Large intestine (tissue), 3 donors: ENCODE measurements around the gene PCBD2. TPM values are rescaled to one million over a fixed set of nuclear protein-coding genes. Genes with fewer than 3 reads are reported as not detected.
"Not testable (repeated sequence)": the region's sequence is repeated elsewhere in the genome, so short reads cannot be mapped to it uniquely, and the experiment has no call there.

ENCODE experiments used
- DNase-seq, 2 donors: peaks; one replicate each; pipeline versions ENCODE4 v3.0.0 to v3.0.0-alpha.2; 2013
- H3K27ac ChIP-seq: one replicate; pipeline ENCODE4 v1.5.1; 2013; ENCODE audit warnings: low read length
- H3K27me3 ChIP-seq: 2 replicates; pipeline ENCODE4 v1.6.1; 2013; ENCODE audit warnings: low read length; ENCODE audit not compliant: control insufficient read depth, insufficient read depth
- H3K36me3 ChIP-seq: 2 replicates; pipeline ENCODE4 v1.6.1; 2013; ENCODE audit warnings: low read length; ENCODE audit not compliant: control insufficient read depth, insufficient read depth
- H3K4me1 ChIP-seq: one replicate; pipeline ENCODE4 v1.6.1; 2013; ENCODE audit warnings: low read length; ENCODE audit not compliant: control insufficient read depth, insufficient read depth
- H3K4me3 ChIP-seq: one replicate; pipeline ENCODE4 v1.5.1; 2013; ENCODE audit warnings: low read length
- H3K9me3 ChIP-seq: one replicate; pipeline ENCODE4 v1.6.1; 2013; ENCODE audit warnings: mild to moderate bottlenecking, low read depth, low read length, moderate library complexity; ENCODE audit not compliant: control insufficient read depth
- WGBS: methylation state at CpG from one replicate; pipeline ENCODE4 v1.1.5; 2013; ENCODE audit warnings: low lambda C conversion rate; ENCODE audit not compliant: insufficient coverage; 5-methylcytosine and 5-hydroxymethylcytosine counted together
- polyA plus RNA-seq: library from polyadenylated mRNA; unstranded; fragments of 120-200 nt; gene quantifications from one replicate; pipeline ENCODE4 v1.2.1, GENCODE V29; 2013

The PCBD2 gene
- polyA plus RNA-seq, 1 donor, result 15.8 TPM

GRCh38 chr5:134976841-134977240 is 71.9 kb downstream of the PCBD2 start:
- 100% methylated on average over 1 of the region's 1 CpG for WGBS

GRCh38 chr5:134979416-134979815 is 74.5 kb downstream of the PCBD2 start:
- Histone ChIP-seq H3K27me3 (no peaks in the 10 kb centered on the region), H3K27ac (no peak overlapping the region), H3K36me3 (no peaks in the 10 kb centered on the region), H3K4me1 (no peaks in the 10 kb centered on the region), H3K4me3 (no peak overlapping the region), H3K9me3 (peaks cover 29% of the 10 kb centered on the region)
- 88% methylated on average over 1 of the region's 3 CpGs for WGBS
- DNase-seq, result no peak

More at GRCh38 chr5:134976841-134977240, 71.9 kb downstream of the PCBD2 start:
- no peaks in the 10 kb centered on the region for H3K27me3 ChIP-seq
- peaks cover 27% of the 10 kb centered on the region for H3K9me3 ChIP-seq
- H3K4me1 ChIP-seq, result no peaks in the 10 kb centered on the region
- no peaks in the 10 kb centered on the region for H3K36me3 ChIP-seq
- H3K4me3 ChIP-seq, result no peak overlapping the region
- DNase-seq, result no peak
- no peak overlapping the region for H3K27ac ChIP-seq

- Histone ChIP-seq H3K27me3 (no peaks in the 10 kb centered on the region), H3K27ac (no peak overlapping the region), H3K36me3 (no peaks in the 10 kb centered on the region), H3K4me3 (no peak overlapping the region), H3K4me1 (no peaks in the 10 kb centered on the region), H3K9me3 (peaks cover 26% of the 10 kb centered on the region)
- DNase-seq, result no peak
- WGBS, result 100% methylated on average over 1 of the region's 1 CpG
Measured at GRCh38 chr5:134982230-134982629, 77.3 kb downstream of the PCBD2 start.

GRCh38 chr5:134989266-134989830 is 84.4 kb downstream of the PCBD2 start:
- H3K27ac ChIP-seq, result no peak overlapping the region
- H3K4me3 ChIP-seq, result no peak overlapping the region
- peaks cover 2% of the 10 kb centered on the region for H3K9me3 ChIP-seq
- no peaks in the 10 kb centered on the region for H3K4me1 ChIP-seq
- no peaks in the 10 kb centered on the region for H3K27me3 ChIP-seq
- no peak for DNase-seq
- H3K36me3 ChIP-seq, result no peaks in the 10 kb centered on the region
- WGBS, result no CpG with 5 or more reads among the region's 3 CpGs

GRCh38 chr5:134990183-134990582 is 85.3 kb downstream of the PCBD2 start:
- H3K9me3 ChIP-seq, H3K36me3 ChIP-seq, H3K4me3 ChIP-seq, H3K4me1 ChIP-seq, H3K27ac ChIP-seq, H3K27me3 ChIP-seq, DNase-seq: not testable (repeated sequence)
- WGBS, result no CpG with 5 or more reads among the region's 5 CpGs

- 93% methylated on average over 3 of the region's 5 CpGs for WGBS
- H3K36me3 ChIP-seq, result no peaks in the 10 kb centered on the region
- no peak overlapping the region for H3K27ac ChIP-seq
- H3K9me3 ChIP-seq, result peaks cover 2% of the 10 kb centered on the region
- no peaks in the 10 kb centered on the region for H3K4me1 ChIP-seq
- H3K27me3 ChIP-seq, result no peaks in the 10 kb centered on the region
- no peak for DNase-seq
- no peak overlapping the region for H3K4me3 ChIP-seq
Measured at GRCh38 chr5:134992148-134992547, 87.2 kb downstream of the PCBD2 start.

GRCh38 chr5:134993161-134993560 is 88.2 kb downstream of the PCBD2 start:
- WGBS, result 100% methylated on average over 1 of the region's 2 CpGs
- H3K4me1 ChIP-seq, result no peaks in the 10 kb centered on the region

GRCh38 chr5:134994560-134995156 is 89.7 kb downstream of the PCBD2 start:
- Histone ChIP-seq H3K27me3 (no peaks in the 10 kb centered on the region), H3K9me3 (peaks cover 2% of the 10 kb centered on the region), H3K4me3 (no peak overlapping the region), H3K36me3 (no peaks in the 10 kb centered on the region), H3K27ac (no peak overlapping the region), H3K4me1 (no peaks in the 10 kb centered on the region)
- no peak for DNase-seq
- WGBS, result 85% methylated on average over 2 of the region's 2 CpGs

More at GRCh38 chr5:134993161-134993560, 88.2 kb downstream of the PCBD2 start:
- DNase-seq, result no peak
- Histone ChIP-seq H3K36me3 (no peaks in the 10 kb centered on the region), H3K27ac (no peak overlapping the region), H3K4me3 (no peak overlapping the region), H3K9me3 (peaks cover 2% of the 10 kb centered on the region), H3K27me3 (no peaks in the 10 kb centered on the region)

- Histone ChIP-seq H3K27me3 (no peaks in the 10 kb centered on the region), H3K36me3 (no peaks in the 10 kb centered on the region), H3K27ac (no peak overlapping the region), H3K4me1 (no peaks in the 10 kb centered on the region), H3K9me3 (peaks cover 2% of the 10 kb centered on the region), H3K4me3 (no peak overlapping the region)
- no peak for DNase-seq
- WGBS, result 73% methylated on average over 2 of the region's 8 CpGs
Measured at GRCh38 chr5:134995850-134996402, 91.0 kb downstream of the PCBD2 start.

GRCh38 chr5:134997015-134997414 is 92.1 kb downstream of the PCBD2 start:
- H3K27ac ChIP-seq, result no peak overlapping the region
- DNase-seq, result no peak
- no peak overlapping the region for H3K4me3 ChIP-seq
- no peaks in the 10 kb centered on the region for H3K36me3 ChIP-seq
- H3K9me3 ChIP-seq, result no peaks in the 10 kb centered on the region
- H3K27me3 ChIP-seq, result no peaks in the 10 kb centered on the region
- no CpG with 5 or more reads among the region's 11 CpGs for WGBS
- H3K4me1 ChIP-seq, result no peaks in the 10 kb centered on the region

GRCh38 chr5:134998068-134998467 is 93.1 kb downstream of the PCBD2 start:
- not testable (repeated sequence) for H3K9me3 ChIP-seq, DNase-seq, H3K4me1 ChIP-seq, H3K27ac ChIP-seq, H3K4me3 ChIP-seq, H3K27me3 ChIP-seq, H3K36me3 ChIP-seq
- no CpG with 5 or more reads among the region's 5 CpGs for WGBS
